Keratinocyte (primary cell): ENCODE measurements around the gene SFMBT1. TPM values are rescaled to one million over a fixed set of nuclear protein-coding genes. Genes with fewer than 3 reads are reported as not detected.
A peak's percentile ranks its signal among the peaks of the same experiment; 100 is the strongest.

Source experiments
- DNase-seq: peaks from one replicate; pipeline ENCODE4 v3.0.0-alpha.2; 2011; ENCODE audit warnings: low read depth, missing footprints, low spot score
- FAIRE-seq: peaks from 2 replicates; lab custom pipeline; 2011; peaks lifted over from hg19 to GRCh38; lab: Jason Lieb, UNC
- H2AFZ ChIP-seq: 2 replicates; pipeline ENCODE4 v1.6.0; 2012; ENCODE audit warnings: low read length, control low read depth, inconsistent platforms; ENCODE audit not compliant: control insufficient read depth
- H3K27ac ChIP-seq: 2 replicates; pipeline ENCODE4 v1.5.1; 2011; ENCODE audit warnings: low read length; ENCODE audit not compliant: control insufficient read depth, insufficient read depth
- H3K27me3 ChIP-seq: 3 replicates; pipeline ENCODE4 v1.6.0; 2011; ENCODE audit warnings: low read length; ENCODE audit not compliant: control insufficient read depth, insufficient read depth; ENCODE audit errors: extremely low read depth
- H3K36me3 ChIP-seq, 2 experiments: 2 replicates in 1 of 2; 3 replicates in 1 of 2; pipeline ENCODE4 v1.5.1; 2011; ENCODE audit warnings: low read length in 2 of 2, mild to moderate bottlenecking in 1 of 2; ENCODE audit not compliant: control insufficient read depth in 2 of 2, insufficient read depth in 2 of 2; ENCODE audit errors: extremely low read depth in 1 of 2
- H3K4me1 ChIP-seq: 3 replicates; pipeline ENCODE4 v1.5.1; 2011; ENCODE audit warnings: low read length; ENCODE audit not compliant: control insufficient read depth, insufficient read depth; ENCODE audit errors: extremely low read depth
- H3K4me2 ChIP-seq: 3 replicates; pipeline ENCODE4 v1.6.0; 2011; ENCODE audit warnings: low read depth, low read length; ENCODE audit not compliant: control insufficient read depth, insufficient read depth; ENCODE audit errors: extremely low read depth
- H3K4me3 ChIP-seq, 3 experiments: fragments of 200-600 bp in 1 of 3; sonication (generic) in 1 of 3; 2 replicates in 2 of 3; 3 replicates in 1 of 3; pipeline ENCODE4 v1.5.1; 2011 to 2016; ENCODE audit warnings: low read length in 3 of 3, mild to moderate bottlenecking in 3 of 3, control low read depth in 2 of 3, inconsistent platforms in 1 of 3, low read depth in 1 of 3, mixed read lengths in 1 of 3, mixed run types in 1 of 3, moderate library complexity in 1 of 3; ENCODE audit not compliant: control insufficient read depth in 2 of 3, insufficient read depth in 2 of 3; ENCODE audit errors: extremely low read depth in 1 of 3
- H3K79me2 ChIP-seq: 2 replicates; pipeline ENCODE4 v1.6.0; 2012; ENCODE audit warnings: low read length; ENCODE audit not compliant: control insufficient read depth, insufficient read depth
- H3K9ac ChIP-seq: 3 replicates; pipeline ENCODE4 v1.6.0; 2011; ENCODE audit warnings: low read length; ENCODE audit not compliant: control insufficient read depth, insufficient read depth; ENCODE audit errors: extremely low read depth
- H3K9me1 ChIP-seq: 3 replicates; pipeline ENCODE4 v1.6.0; 2011; ENCODE audit warnings: low read length; ENCODE audit not compliant: control insufficient read depth, insufficient read depth; ENCODE audit errors: extremely low read depth
- H3K9me3 ChIP-seq: 2 replicates; pipeline ENCODE4 v1.5.1; 2012; ENCODE audit warnings: low read depth, low read length; ENCODE audit not compliant: control insufficient read depth
- H4K20me1 ChIP-seq: 3 replicates; pipeline ENCODE4 v1.6.0; 2011; ENCODE audit warnings: low read length; ENCODE audit not compliant: control insufficient read depth, insufficient read depth; ENCODE audit errors: extremely low read depth
- CTCF ChIP-seq, 3 experiments: IDR thresholded peaks in 1 of 3; conservative IDR thresholded peaks in 1 of 3; optimal IDR thresholded peaks in 1 of 3; 2 replicates in 2 of 3; 3 replicates in 1 of 3; pipeline versions ENCODE3 to v1.5.1; 2011; ENCODE audit warnings: low read length in 3 of 3, mild to moderate bottlenecking in 3 of 3, moderate library complexity in 2 of 3, control low read depth in 1 of 3, inconsistent platforms in 1 of 3; ENCODE audit not compliant: insufficient read depth in 2 of 3; ENCODE audit errors: extremely low read depth in 1 of 3
- EZH2 ChIP-seq: IDR thresholded peaks from one replicate; pipeline ENCODE4 v1.6.1; 2012; ENCODE audit warnings: inconsistent platforms, mild to moderate bottlenecking, low read length, moderate library complexity
- dilution Hi-C: fragments of 300-500 bp; cut with MboI; formaldehyde crosslinking; loops from one replicate; pipeline ENCODE4 v1.7.0; 2020; ENCODE audit warnings: low sequenced_read_pairs; ENCODE audit not compliant: extremely low pct_ligation_motif_present
- polyA plus RNA-seq, 5 experiments: library from polyadenylated mRNA; depleted of rRNA in 3 of 5; stranded (reverse) in 3 of 5; stranded (forward) in 1 of 5; unstranded in 1 of 5; fragments of >200 nt; gene quantifications; 1 replicate in 1 of 5; 2 replicates in 3 of 5; 3 replicates in 1 of 5; pipeline versions ENCODE4 v1.2.1 to v1.2.3, GENCODE V29; 2011 to 2012; ENCODE audit warnings: missing spikeins in 2 of 5, low read depth in 1 of 5, low replicate concordance in 1 of 5

The SFMBT1 gene
- polyA plus RNA-seq, 1 donor (not counting 4 experiments of a cell fraction or from before 2014, with no cell fraction given) = 4.1 TPM

GRCh38 chr3:52979190-52979983, 66.5 kb downstream of the SFMBT1 start:
- Histone ChIP-seq H2AFZ (no peak overlapping the region), H3K9me3 (no peaks in the 10 kb centered on the region), H4K20me1 (no peaks in the 10 kb centered on the region), H3K27me3 (no peaks in the 10 kb centered on the region), H3K79me2 (no peaks in the 10 kb centered on the region), H3K4me2 (no peak overlapping the region), H3K9ac (no peak overlapping the region), H3K27ac (no peak overlapping the region), H3K36me3 (no peaks in the 10 kb centered on the region), H3K4me3 (no peak overlapping the region), H3K9me1 (no peaks in the 10 kb centered on the region), H3K4me1 (peaks cover 5% of the 10 kb centered on the region)
- DNase-seq = no peak
- TF ChIP-seq EZH2 (no peak), CTCF (optimal IDR thresholded peaks at IDR 0.05 in 1 of 3, IDR thresholded peaks at IDR 0.05 in 1 of 3, conservative IDR thresholded peaks at IDR 0.05 in 1 of 3; ENCODE audit: extremely low read depth in 1 of 3, insufficient read depth in 2 of 3, low read length in 3 of 3) (no peak)
- FAIRE-seq = no peak
- dilution Hi-C loops = no loop called here

- Histone ChIP-seq H3K27ac (no peak overlapping the region), H3K9me1 (no peaks in the 10 kb centered on the region), H3K79me2 (no peaks in the 10 kb centered on the region), H3K4me1 (peaks cover 5% of the 10 kb centered on the region), H3K9me3 (no peaks in the 10 kb centered on the region), H3K27me3 (no peaks in the 10 kb centered on the region), H2AFZ (no peak overlapping the region), H3K4me2 (no peak overlapping the region), H3K9ac (no peak overlapping the region), H3K36me3 (no peaks in the 10 kb centered on the region), H3K4me3 (no peak overlapping the region), H4K20me1 (no peaks in the 10 kb centered on the region)
- DNase-seq (no peak), FAIRE-seq (peak; percentile 63)
- TF ChIP-seq EZH2 (no peak), CTCF (optimal IDR thresholded peaks at IDR 0.05 in 1 of 3, IDR thresholded peaks at IDR 0.05 in 1 of 3, conservative IDR thresholded peaks at IDR 0.05 in 1 of 3; ENCODE audit: extremely low read depth in 1 of 3, insufficient read depth in 2 of 3, low read length in 3 of 3) (no peak)
- dilution Hi-C loops = no loop called here
These were observed 67.6 kb downstream of the SFMBT1 start for GRCh38 chr3:52978109-52978754.
